HCT116 (cell line): ENCODE measurements around the gene HIRA. TPM values are rescaled to one million over a fixed set of nuclear protein-coding genes. Genes with fewer than 3 reads are reported as not detected.

ENCODE experiments used
- ATAC-seq: fragments of 200-7000 bp; cut with Tn5 transposase; 2 replicates; pipeline ENCODE4 v1.9.1; 2020; ENCODE audit warnings: mild to moderate bottlenecking, moderate library complexity
- BruUV-seq: library from RNA; stranded (reverse); fragments of 400-500 nt; replicated peaks from 2 replicates; lab custom pipeline; 2021; lab: Mats Ljungman, UMichigan
- CTCF ChIA-PET: fragments of 300-600 bp; sonication (Branson Sonifier 250); formaldehyde crosslinking; loops from one replicate; lab custom pipeline; 2021; ENCODE audit warnings: antibody characterized with exemption; lab: Charles Lee
- POLR2A ChIA-PET: fragments of 300-600, 350-600 bp; sonication (Branson Sonifier 250); formaldehyde crosslinking; loops from one replicate; lab custom pipeline; 2021; ENCODE audit warnings: antibody characterized with exemption; lab: Charles Lee
- RAD21 ChIA-PET, 2 experiments: fragments of 300-600 bp; sonication (Branson Sonifier 250); formaldehyde crosslinking; loops; one replicate each; lab custom pipeline; 2023; ENCODE audit warnings: low total read pairs in 2 of 2; ENCODE audit not compliant: uncharacterized antibody in 2 of 2, unreplicated experiment in 2 of 2, low non-redundant PET in 1 of 2; lab: Charles Lee
- DNase-seq: peaks from one replicate; pipeline ENCODE4 v3.0.0-alpha.2; 2010; ENCODE audit warnings: low read depth, low spot score
- H2AFZ ChIP-seq: fragments of 200-600 bp; shearing (Covaris generic), sonication (generic); 2 replicates; pipeline ENCODE4 v1.6.1; 2017; ENCODE audit warnings: low read depth, mixed run types, mixed read lengths, antibody characterized with exemption, low read length; ENCODE audit not compliant: poor library complexity, severe bottlenecking
- H3K27ac ChIP-seq: 2 replicates; pipeline ENCODE4 v1.5.1; 2012; ENCODE audit warnings: low read depth, low read length
- H3K27me3 ChIP-seq: fragments of 200-600 bp; sonication (generic); 2 replicates; pipeline ENCODE4 v1.6.1; 2016; ENCODE audit warnings: mixed run types, low read length, mixed read lengths; ENCODE audit not compliant: insufficient read depth
- H3K36me3 ChIP-seq, 2 experiments: fragments of 200-500 bp in 1 of 2; fragments of 200-600 bp in 1 of 2; sonication (Bioruptor generic) in 1 of 2; sonication (generic) in 1 of 2; 2 replicates each; pipeline versions ENCODE4 v1.5.1 to v1.6.1; 2014 to 2016; ENCODE audit warnings: low read length in 2 of 2, inconsistent platforms in 1 of 2, mixed read lengths in 1 of 2, mixed run types in 1 of 2; ENCODE audit not compliant: insufficient read depth in 2 of 2, control insufficient read depth in 1 of 2
- H3K4me1 ChIP-seq, 2 experiments: fragments of 200-600 bp in 1 of 2; sonication (generic) in 1 of 2; 2 replicates each; pipeline versions ENCODE4 v1.5.1 to v1.6.1; 2012 to 2017; ENCODE audit warnings: low read length in 2 of 2, inconsistent platforms in 1 of 2, mild to moderate bottlenecking in 1 of 2, mixed read lengths in 1 of 2, mixed run types in 1 of 2, moderate library complexity in 1 of 2; ENCODE audit not compliant: insufficient read depth in 2 of 2, control insufficient read depth in 1 of 2
- H3K4me2 ChIP-seq: fragments of 200-600 bp; sonication (generic); 2 replicates; pipeline ENCODE4 v1.6.1; 2017; ENCODE audit warnings: mixed run types, low read length, mixed read lengths
- H3K4me3 ChIP-seq, 2 experiments: fragments of 200-600 bp in 1 of 2; sonication (generic) in 1 of 2; replicated peaks in 1 of 2; 2 replicates each; pipeline ENCODE4 v1.5.1; 2011 to 2016; ENCODE audit warnings: low read length in 2 of 2, control low read depth in 1 of 2, low read depth in 1 of 2, mild to moderate bottlenecking in 1 of 2, mixed read lengths in 1 of 2, mixed run types in 1 of 2
- H3K79me2 ChIP-seq: fragments of 200-600 bp; sonication (generic); 2 replicates; pipeline ENCODE4 v1.6.1; 2017; ENCODE audit warnings: mild to moderate bottlenecking, mixed run types, low read length, moderate library complexity, mixed read lengths; ENCODE audit not compliant: insufficient read depth
- H3K9ac ChIP-seq: fragments of 200-600 bp; sonication (generic); 2 replicates; pipeline ENCODE4 v1.6.1; 2016; ENCODE audit warnings: low read length, mixed read lengths
- H3K9me2 ChIP-seq: fragments of 200-600 bp; sonication (generic), shearing (Covaris generic); 2 replicates; pipeline ENCODE4 v1.6.1; 2017; ENCODE audit warnings: mixed run types, mild to moderate bottlenecking, moderate library complexity; ENCODE audit not compliant: insufficient read depth
- H3K9me3 ChIP-seq, 2 experiments: fragments of 200-500 bp in 1 of 2; fragments of 200-600 bp in 1 of 2; sonication (Bioruptor generic) in 1 of 2; sonication (generic) in 1 of 2; 2 replicates each; pipeline ENCODE4 v1.6.1; 2014 to 2017; ENCODE audit warnings: low read length in 2 of 2, mixed read lengths in 2 of 2, inconsistent platforms in 1 of 2, low read depth in 1 of 2, mild to moderate bottlenecking in 1 of 2, mixed run types in 1 of 2, moderate library complexity in 1 of 2; ENCODE audit not compliant: control insufficient read depth in 1 of 2, insufficient read depth in 1 of 2
- H4K20me1 ChIP-seq: fragments of 200-600 bp; sonication (generic), shearing (Covaris generic); 2 replicates; pipeline ENCODE4 v1.6.1; 2017; ENCODE audit warnings: mixed run types, mild to moderate bottlenecking, moderate library complexity; ENCODE audit not compliant: insufficient read depth
- ATF3 ChIP-seq: IDR thresholded peaks from 2 replicates; pipeline ENCODE4 v1.6.1; 2012
- CBX3 ChIP-seq: IDR thresholded peaks from 2 replicates; pipeline ENCODE4 v1.6.1; 2012; ENCODE audit warnings: low read depth
- EGR1 ChIP-seq: IDR thresholded peaks from 2 replicates; pipeline ENCODE4 v1.6.1; 2012; ENCODE audit warnings: low read depth
- ELF1 ChIP-seq: IDR thresholded peaks from 2 replicates; pipeline ENCODE4 v1.6.1; 2012; ENCODE audit warnings: low read depth, borderline replicate concordance
- EZH2 ChIP-seq: fragments of 200-600 bp; sonication (generic); IDR thresholded peaks from 2 replicates; pipeline ENCODE4 v1.6.1; 2017; ENCODE audit warnings: antibody characterized with exemption, mixed run types
- FOSL1 ChIP-seq: IDR thresholded peaks from 2 replicates; pipeline ENCODE4 v1.6.1; 2012; ENCODE audit warnings: low read depth
- JUND ChIP-seq: IDR thresholded peaks from 2 replicates; pipeline ENCODE4 v1.6.1; 2012
- POLR2AphosphoS5 ChIP-seq: IDR thresholded peaks from 2 replicates; pipeline ENCODE4 v1.6.1; 2011; ENCODE audit warnings: mild to moderate bottlenecking, low read depth, low read length, moderate library complexity
- REST ChIP-seq: IDR thresholded peaks from 2 replicates; pipeline ENCODE4 v1.6.1; 2012; ENCODE audit warnings: low read depth
- SP1 ChIP-seq: IDR thresholded peaks from 2 replicates; pipeline ENCODE4 v1.6.1; 2012; ENCODE audit warnings: low read depth
- SRF ChIP-seq: IDR thresholded peaks from 2 replicates; pipeline ENCODE4 v1.6.1; 2012; ENCODE audit warnings: low read depth
- TCF7L2 ChIP-seq: IDR thresholded peaks from 2 replicates; pipeline ENCODE4 v1.7.0; 2011; ENCODE audit warnings: borderline replicate concordance, inconsistent platforms; ENCODE audit not compliant: insufficient read depth, insufficient read length; ENCODE audit errors: extremely low read depth
- YY1 ChIP-seq: IDR thresholded peaks from 2 replicates; pipeline ENCODE4 v1.6.1; 2011; ENCODE audit warnings: low read length, low read depth, moderate library complexity, mild to moderate bottlenecking; ENCODE audit not compliant: insufficient replicate concordance; ENCODE audit errors: extremely low read depth
- ZBTB33 ChIP-seq: IDR thresholded peaks from 2 replicates; pipeline ENCODE4 v1.6.1; 2011; ENCODE audit warnings: mild to moderate bottlenecking, low read length, moderate library complexity; ENCODE audit not compliant: insufficient replicate concordance; ENCODE audit errors: extremely low read depth
- ZFX ChIP-seq: fragments of 450-650 bp; IDR thresholded peaks from 2 replicates; pipeline ENCODE4 v1.6.1; 2017
- intact Hi-C: fragments of 100-400 bp; cut with micrococcal nuclease; formaldehyde crosslinking; loops from 2 replicates; pipeline ENCODE4 v1.10.0; 2022
- total RNA-seq: library from RNA; stranded (reverse); gene quantifications from one replicate; pipeline ENCODE4 v1.2.1, GENCODE V29; 2021; ENCODE audit not compliant: unreplicated experiment

HIRA gene
- total RNA-seq, 1 experiment from 2014 or later: 30.6 TPM

- no peak for DNase-seq
- Histone ChIP-seq H4K20me1 (no peaks in the 10 kb centered on the region), H3K79me2 (peaks cover 21% of the 10 kb centered on the region), H3K36me3 (peaks cover 31 to 32% of the 10 kb centered on the region in 2 experiments; a peak in 3 of 4 replicates), H3K9ac (no peak overlapping the region), H3K4me2 (no peak overlapping the region)
- TF ChIP-seq ZFX: no peak
- no peak for TF ChIP-seq EZH2
- no peak for TF ChIP-seq EGR1
- TF ChIP-seq JUND: no peak
- TF ChIP-seq ZBTB33: no peak
- no peak for TF ChIP-seq SP1
- no peak for TF ChIP-seq POLR2AphosphoS5
- TF ChIP-seq ELF1: no peak
- TF ChIP-seq TCF7L2: no peak
- TF ChIP-seq, all 23 proteins: peak for 0
- ATAC-seq: no peak
- H3K27me3 ChIP-seq: no peaks in the 10 kb centered on the region
- intact Hi-C loops: no loop called here
- no peaks in the 10 kb centered on the region for H3K9me2 ChIP-seq
- ChIA-PET RAD21 (no interaction called here), POLR2A (no interaction called here), CTCF (no interaction called here)
- no peak overlapping the region for H3K27ac ChIP-seq
- no peak overlapping the region for H2AFZ ChIP-seq
- BruUV-seq: no TSS peak
- peaks cover 0 to 10% of the 10 kb centered on the region in 2 experiments; a peak in 2 of 4 replicates for H3K4me1 ChIP-seq
- no peaks in the 10 kb centered on the region for H3K9me3 ChIP-seq
- H3K4me3 ChIP-seq: no peak overlapping the region
Observed at GRCh38 chr22:19406846-19407245, 24.7 kb downstream of the HIRA start.

GRCh38 chr22:19406281-19406811 lies 25.2 kb downstream of the HIRA start:
- no peak overlapping the region for H3K4me3 ChIP-seq
- TF ChIP-seq POLR2AphosphoS5 (no peak), SP1 (no peak), REST (no peak), YY1 (no peak), CBX3 (no peak), FOSL1 (no peak), TCF7L2 (no peak), ATF3 (no peak), ELF1 (no peak), JUND (no peak), SRF (no peak)

More at GRCh38 chr22:19406281-19406811, 25.2 kb downstream of the HIRA start:
- Histone ChIP-seq H3K79me2 (peaks cover 16% of the 10 kb centered on the region; the same call in 1 of the 2 replicates), H2AFZ (no peak overlapping the region), H3K9me3 (no peaks in the 10 kb centered on the region), H3K9me2 (no peaks in the 10 kb centered on the region), H3K36me3 (peaks cover 31 to 35% of the 10 kb centered on the region in 2 experiments; a peak in 3 of 4 replicates), H4K20me1 (no peaks in the 10 kb centered on the region), H3K27me3 (no peaks in the 10 kb centered on the region), H3K9ac (no peak overlapping the region), H3K4me2 (no peak overlapping the region), H3K4me1 (peaks cover 0 to 10% of the 10 kb centered on the region in 2 experiments; a peak in 2 of 4 replicates), H3K27ac (no peak overlapping the region)
- intact Hi-C loops: no loop called here
- ChIA-PET CTCF (no interaction called here), RAD21 (no interaction called here), POLR2A (no interaction called here)
- DNase-seq: no peak
- BruUV-seq: no TSS peak
- ATAC-seq: no peak
